Body of pancreas (tissue), 4 donors: ENCODE measurements around the gene ZNF880.

Source experiments
- POLR2A ChIP-seq, 3 donors: fragments of 450-650 bp; IDR thresholded peaks; one replicate each; pipeline ENCODE4 v1.6.1; 2016; ENCODE audit warnings: antibody characterized with exemption in 3 of 3, mild to moderate bottlenecking in 2 of 3
- TF ChIP-seq, protein P1 (sequence below), 7 experiments: fragments of 450-650 bp in 4 of 7; fragments of 200-600 bp in 3 of 7; sonication (generic) in 3 of 7; IDR thresholded peaks; one replicate each; pipeline ENCODE4 v1.5.1; 2016 to 2019; ENCODE audit warnings: antibody characterized with exemption in 7 of 7

DNA sequence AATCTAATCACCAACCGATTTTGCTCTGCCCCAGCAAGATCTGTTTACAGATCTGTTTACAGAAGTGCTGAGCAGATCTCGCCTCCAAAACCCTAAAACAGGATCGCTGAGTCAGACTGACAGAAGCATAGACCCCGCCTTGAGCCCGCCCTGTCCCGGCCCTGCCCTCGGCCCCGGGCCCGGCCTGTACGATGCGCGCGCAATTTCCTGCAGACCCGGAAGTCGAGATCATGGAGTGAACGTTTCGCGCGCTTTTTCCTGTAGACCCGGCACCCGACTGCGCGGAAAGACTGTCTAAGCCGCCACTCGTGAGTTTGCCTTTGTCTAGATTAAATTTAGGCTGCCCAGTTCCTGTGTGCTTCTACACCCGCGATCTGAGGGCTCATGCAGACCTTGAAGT, 59.2 kb downstream of the ZNF880 start, which contains the start of gene ZNF534:
- TF ChIP-seq, protein P1, sequence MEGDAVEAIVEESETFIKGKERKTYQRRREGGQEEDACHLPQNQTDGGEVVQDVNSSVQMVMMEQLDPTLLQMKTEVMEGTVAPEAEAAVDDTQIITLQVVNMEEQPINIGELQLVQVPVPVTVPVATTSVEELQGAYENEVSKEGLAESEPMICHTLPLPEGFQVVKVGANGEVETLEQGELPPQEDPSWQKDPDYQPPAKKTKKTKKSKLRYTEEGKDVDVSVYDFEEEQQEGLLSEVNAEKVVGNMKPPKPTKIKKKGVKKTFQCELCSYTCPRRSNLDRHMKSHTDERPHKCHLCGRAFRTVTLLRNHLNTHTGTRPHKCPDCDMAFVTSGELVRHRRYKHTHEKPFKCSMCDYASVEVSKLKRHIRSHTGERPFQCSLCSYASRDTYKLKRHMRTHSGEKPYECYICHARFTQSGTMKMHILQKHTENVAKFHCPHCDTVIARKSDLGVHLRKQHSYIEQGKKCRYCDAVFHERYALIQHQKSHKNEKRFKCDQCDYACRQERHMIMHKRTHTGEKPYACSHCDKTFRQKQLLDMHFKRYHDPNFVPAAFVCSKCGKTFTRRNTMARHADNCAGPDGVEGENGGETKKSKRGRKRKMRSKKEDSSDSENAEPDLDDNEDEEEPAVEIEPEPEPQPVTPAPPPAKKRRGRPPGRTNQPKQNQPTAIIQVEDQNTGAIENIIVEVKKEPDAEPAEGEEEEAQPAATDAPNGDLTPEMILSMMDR (IDR thresholded peaks at IDR 0.05): no peak
- no peak for TF ChIP-seq POLR2A (IDR thresholded peaks at IDR 0.05)
